Activated CD8-positive, alpha-beta memory T cell treated with anti-CD3 and anti-CD28 coated beads for 36 hours (primary cell): ENCODE results near the gene ADAM12. TPM values are rescaled to one million over a fixed set of nuclear protein-coding genes. Genes with fewer than 3 reads are reported as not detected.

ENCODE experiments used
- CTCF ChIA-PET: fragments of 350-600 bp; sonication (Branson Sonifier 250); formaldehyde crosslinking; loops from one replicate; lab custom pipeline; 2021; ENCODE audit warnings: antibody characterized with exemption; lab: Charles Lee
- POLR2A ChIA-PET: fragments of 350-600 bp; sonication (Branson Sonifier 250); formaldehyde crosslinking; loops from one replicate; lab custom pipeline; 2021; ENCODE audit warnings: antibody characterized with exemption; lab: Charles Lee
- total RNA-seq, 2 experiments: library from RNA; stranded (reverse); gene quantifications; one replicate each; pipeline ENCODE4 v1.2.3, GENCODE V29; 2021

The ADAM12 gene
- total RNA-seq, 2 experiments from 2014 or later, result 0.15 to 0.32 TPM

DNA sequence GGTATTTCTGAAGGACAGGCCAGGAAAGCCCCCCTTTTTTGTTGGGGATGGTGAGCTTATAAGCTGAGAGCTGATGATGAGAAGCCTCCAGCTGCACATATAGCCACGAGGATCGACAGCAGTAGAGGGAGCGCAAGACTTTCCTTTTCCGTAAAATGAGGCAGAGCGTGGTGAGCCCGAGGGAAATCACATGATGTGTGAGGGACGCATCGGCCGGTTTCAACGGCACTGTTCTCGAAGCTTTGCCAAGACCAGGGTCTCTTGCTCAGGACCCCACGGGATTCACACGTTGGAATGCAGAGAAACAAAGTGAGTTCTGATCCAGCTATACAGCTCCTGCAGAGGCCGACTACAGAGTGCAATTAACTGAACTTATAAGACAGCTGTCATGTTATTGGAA is 55.7 kb downstream of the ADAM12 start:
- ChIA-PET CTCF (no interaction called here), POLR2A (no interaction called here)

DNA sequence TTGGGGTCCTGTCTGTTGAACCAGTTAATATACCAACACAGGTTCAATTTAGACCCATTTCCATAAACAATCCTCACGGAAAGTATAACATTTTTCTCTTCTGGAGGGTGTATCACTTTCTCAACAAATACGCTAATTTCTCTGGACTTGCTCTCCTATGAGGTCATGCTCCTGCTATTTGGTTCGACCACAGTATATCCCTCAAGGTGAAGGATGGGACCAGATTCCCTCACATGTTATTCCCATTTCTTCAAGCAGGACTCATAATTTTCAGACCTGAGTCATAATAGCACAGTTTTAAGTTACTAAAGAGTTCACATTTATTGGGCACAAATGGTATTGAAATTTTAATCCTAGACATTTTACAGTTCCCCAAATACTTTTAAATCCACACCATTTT is 57.2 kb downstream of the ADAM12 start:
- CTCF ChIA-PET, result no interaction called here

DNA sequence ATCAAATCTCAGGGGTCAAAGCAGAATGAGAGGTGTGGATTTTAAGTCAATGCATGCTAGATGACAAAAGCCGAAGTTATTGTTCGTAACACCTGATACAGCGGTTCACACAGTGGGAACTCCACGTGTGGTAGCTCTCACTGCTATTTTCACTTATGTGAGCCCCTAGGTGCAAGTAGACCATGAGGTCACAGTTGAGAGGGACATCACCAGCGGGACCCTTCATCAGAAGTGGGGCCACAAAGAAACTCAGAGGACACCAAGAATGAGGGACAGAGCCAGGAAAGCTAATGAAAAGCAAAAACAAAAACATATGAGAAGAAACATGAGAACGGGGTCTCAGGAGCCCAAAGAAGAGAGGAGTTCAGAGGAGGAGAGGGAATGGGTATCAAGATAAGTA is 63.5 kb downstream of the ADAM12 start:
- POLR2A ChIA-PET, result no interaction called here

More for the DNA sequence above, 57.2 kb downstream of the ADAM12 start:
- POLR2A ChIA-PET, result no interaction called here

DNA sequence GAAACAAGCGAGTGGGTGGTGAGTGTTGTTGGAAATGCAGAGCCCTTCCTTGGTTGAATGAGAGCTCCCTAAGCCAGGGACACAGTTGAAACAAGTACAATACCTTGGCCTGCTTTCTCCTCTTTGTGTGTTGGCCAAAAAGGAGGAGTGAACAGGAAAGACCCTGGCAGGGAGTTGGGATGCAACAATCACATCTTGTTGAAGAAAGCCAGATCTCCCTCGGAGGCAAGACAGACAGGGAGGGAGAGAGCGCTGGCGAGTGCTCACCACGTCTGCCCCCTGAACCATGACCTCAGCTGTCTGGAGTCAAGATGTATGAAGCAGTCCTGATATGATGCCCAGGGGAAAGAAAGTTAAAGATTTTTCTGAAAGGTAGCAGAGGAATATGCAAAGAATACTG is 66.8 kb downstream of the ADAM12 start:
- ChIA-PET CTCF (no interaction called here), POLR2A (no interaction called here)

More for the DNA sequence above, 63.5 kb downstream of the ADAM12 start:
- CTCF ChIA-PET, result no interaction called here

DNA sequence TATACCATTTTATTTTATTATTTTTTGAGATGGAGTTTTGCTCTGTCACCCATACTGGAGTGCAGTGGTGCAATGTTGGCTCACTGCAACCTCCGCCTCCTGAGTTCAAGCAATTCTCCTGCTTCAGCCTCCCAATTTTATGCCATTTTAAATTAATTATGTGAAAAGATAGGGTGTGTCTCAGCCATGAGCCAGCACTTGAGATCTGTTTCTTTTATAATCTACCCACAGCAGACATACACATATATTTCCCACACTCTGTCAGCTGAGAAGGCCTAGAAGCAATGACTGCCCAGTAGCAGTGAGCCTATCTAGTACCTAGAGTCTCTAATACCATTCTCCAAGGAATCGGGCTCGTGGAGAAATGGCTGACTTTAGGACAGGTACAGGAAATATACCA is 70.5 kb downstream of the ADAM12 start:
- POLR2A ChIA-PET, result no interaction called here

DNA sequence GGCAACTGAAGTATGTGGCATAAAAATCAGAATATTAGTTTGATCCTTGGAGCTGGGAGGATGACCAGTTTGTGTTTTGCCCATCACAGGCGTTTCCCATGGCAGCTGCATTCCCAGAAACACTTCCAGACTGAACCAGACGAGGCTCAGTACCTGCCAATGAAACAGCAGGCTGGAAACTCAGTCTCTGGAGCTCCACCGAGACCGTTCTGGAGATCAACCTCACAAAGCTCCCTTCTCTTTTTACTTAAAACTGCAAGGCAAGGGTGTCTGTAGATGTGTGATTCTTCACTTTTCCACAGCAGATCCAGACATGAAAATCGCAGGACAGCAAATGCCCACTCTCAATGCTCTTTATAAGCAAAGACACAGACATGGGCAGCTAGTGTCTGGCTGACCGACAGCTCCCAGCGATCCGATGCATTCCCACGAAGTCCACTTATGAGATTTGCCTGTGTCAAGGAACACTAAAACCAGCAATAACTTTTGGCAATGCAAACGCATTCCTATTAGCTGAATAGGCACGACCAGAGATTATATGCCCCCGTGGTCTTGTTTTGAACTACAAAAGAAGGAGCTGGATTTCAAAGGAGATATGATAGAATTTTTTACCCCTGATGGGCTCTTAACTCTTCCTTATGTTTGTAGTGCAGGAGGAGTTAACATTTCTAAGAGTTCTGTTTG is 72.6 kb downstream of the ADAM12 start:
- CTCF ChIA-PET, result no interaction called here
- POLR2A ChIA-PET, result no interaction called here

More for the DNA sequence above, 70.5 kb downstream of the ADAM12 start:
- CTCF ChIA-PET, result no interaction called here

DNA sequence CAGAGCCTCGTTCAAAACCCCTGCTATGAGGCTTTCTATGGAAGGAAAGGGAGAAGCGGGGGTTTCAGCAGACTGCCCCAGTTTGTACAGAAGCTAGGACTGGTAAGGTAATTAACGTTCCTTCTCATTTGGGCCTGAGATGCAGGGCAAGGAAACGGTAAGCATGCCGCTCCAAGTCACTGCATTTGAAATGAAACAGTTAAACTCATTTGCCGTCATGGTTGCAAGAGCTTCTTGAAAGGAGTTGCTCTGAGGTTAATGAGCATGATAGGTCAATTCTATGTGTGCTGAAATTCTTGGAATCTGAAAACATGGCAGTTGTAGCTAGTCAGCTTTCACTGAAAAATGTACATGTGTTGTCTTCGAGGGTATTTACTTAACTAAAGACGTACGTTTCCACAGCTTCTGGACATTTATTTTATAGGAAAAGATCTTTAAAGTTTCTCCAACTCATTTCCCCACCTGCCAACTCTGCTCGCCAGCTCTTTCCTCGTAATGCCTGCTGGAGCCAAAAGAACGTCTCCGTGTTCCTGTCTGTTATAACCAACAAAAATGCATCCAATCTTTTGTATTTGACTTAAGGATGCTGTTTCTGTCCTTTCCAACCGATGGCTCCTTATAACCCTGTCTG is 73.3 kb downstream of the ADAM12 start:
- POLR2A ChIA-PET, result no interaction called here
- CTCF ChIA-PET, result no interaction called here

DNA sequence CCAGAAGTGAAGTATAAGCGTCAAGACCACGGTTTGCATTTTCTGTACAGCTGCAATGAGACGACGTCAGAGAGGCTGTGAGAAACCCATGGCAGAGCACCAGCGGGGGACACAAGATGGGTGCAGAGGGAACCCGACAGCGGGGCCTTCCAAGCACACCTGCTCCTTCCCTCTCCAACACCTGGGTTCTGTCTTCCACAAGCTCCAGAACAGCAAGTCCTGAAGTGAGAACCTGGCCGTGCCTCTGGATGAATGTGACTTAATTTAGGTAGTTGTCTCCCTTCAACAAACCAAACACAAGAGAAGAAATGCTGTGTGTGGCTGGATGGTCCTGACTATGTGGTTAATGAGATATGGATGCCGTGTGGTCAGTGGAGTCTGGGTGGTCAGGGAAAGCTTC is 76.1 kb downstream of the ADAM12 start:
- POLR2A ChIA-PET, result no interaction called here
- CTCF ChIA-PET, result no interaction called here

DNA sequence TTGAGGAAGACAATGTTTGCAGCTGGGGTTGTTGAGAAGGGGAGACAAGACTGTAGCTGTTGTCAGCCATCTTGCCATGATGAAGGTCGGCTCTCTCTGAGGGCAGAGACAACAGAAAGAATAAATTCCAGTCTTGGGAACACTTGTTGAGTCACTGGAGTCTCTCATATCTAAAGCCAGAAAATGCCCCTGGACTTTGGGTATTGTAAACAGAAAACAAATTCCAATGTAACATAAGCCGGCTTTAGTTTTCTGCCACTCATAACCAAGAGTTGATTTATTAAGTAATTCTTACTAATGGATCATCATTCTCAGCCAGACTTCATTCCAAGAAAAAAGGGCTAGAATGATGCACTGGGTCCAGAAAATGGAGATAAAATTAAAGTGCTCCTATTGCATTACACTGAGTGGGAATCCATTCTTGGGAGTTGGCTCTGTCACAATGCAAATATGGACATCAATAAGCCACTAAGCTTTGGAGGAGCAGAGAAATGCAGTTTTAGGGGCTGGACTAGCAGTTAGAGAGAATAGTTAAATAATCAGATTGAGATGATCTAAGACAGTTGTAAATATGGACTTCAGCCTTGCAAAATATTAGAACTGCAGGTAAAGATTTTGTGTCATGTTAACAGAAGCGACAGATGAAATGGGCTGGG is 78.9 kb downstream of the ADAM12 start:
- CTCF ChIA-PET, result no interaction called here
- POLR2A ChIA-PET, result no interaction called here

DNA sequence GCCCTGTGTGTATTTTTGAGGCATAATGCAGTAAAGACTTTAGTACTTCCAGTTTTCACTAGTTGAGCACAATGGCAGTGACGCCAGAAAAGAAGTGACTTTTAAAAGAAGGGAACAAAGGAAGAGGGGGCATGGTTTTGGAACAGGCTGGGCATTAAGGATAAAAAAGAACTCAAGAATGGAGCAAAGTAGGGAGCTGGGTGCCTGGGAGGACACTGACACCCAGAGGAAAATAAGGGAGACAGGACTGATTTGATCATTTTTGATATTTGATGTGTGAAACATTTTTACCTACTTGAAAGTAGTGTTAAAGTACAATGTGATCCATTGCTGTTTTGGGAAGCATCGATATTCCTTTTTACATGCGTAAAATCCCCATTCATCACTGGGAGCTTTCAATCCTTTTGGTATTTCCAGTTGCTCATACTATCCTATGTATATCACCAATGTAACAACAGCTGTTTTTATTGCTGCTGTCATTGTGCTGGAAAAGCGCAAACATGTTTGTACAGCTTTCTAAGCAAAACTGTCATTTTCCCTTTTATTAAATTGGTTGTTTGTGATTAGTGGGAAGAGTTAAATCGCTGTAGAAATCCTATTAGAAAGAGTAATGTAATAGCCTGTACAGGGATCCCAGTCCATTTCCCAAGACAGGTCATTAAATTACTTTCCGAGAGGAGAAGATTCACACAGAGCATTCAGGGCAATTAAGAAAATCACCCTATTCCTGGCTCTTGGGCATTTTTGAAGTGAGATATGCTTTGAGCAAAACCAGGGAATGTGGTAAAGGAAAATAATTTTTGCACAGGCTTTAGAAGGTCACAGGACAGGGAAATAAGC is 85.2 kb downstream of the ADAM12 start:
- ChIA-PET CTCF (no interaction called here), POLR2A (no interaction called here)

DNA sequence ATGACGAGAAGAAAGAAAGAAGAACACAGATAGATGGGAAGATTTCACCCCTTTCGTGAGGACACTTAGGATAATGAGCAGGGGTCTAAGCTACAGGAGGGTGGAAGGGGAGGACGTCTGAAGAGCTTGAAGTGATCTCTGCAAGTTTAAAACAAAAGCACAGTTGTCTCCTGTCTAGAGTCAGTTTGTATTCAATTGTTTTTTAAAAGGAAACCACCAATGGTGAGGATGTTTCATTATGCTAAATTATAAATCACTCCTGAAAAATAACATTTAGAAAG is 85.9 kb downstream of the ADAM12 start:
- CTCF ChIA-PET, result no interaction called here
- POLR2A ChIA-PET, result no interaction called here

DNA sequence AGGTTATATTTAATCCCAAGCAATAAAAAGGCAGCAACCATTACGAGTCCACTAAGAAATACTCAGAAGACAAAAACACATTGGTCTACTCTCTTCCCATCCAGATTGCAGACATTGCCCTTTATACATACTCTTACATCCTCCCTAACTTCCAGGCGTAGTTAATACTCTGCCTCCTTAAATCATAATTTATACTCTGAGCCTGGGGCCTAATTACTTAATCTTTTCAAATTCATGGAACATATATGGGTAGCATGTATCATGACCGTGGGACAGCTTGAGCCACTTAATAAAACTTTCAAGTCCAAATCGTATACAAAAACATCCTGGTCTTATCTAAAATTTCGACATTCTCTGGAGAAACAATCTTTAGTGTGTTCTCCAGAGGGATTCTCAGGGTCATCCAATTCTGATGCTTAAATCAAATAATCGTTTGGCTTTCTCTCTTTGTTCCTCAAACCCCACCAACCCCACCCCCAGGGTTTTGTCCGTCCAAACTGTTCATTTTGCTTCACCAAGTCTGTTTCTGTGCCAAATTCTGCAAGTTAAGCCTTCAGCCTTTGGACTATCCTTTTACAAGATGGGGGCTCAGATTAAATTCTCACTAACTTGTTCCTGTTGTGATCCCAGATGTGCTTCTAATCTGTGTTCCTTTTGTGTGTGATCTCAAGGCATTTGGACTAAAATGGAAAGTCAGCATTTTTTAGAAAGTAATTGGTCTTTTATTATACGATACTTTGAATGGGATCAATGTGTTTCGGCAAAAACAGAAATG is 86.4 kb downstream of the ADAM12 start:
- POLR2A ChIA-PET, result no interaction called here
- CTCF ChIA-PET, result no interaction called here

DNA sequence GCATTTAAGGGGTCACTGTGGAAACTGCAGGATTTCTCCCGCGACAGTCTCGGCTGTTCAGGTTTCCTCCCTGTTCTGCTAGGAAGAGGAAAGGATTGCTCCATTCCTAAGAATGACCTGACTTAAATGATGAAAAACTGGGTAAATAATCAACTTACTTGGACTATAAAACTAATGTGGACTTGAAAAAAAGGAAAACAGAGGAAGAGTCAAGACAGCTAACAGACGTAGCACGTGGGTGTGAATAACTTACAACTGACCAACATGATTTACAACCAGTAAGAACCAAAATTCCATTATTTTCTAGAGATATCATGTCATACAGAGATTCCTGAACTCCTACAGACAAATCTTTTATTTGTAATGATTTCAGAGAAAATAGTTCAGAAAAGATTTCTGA is 93.8 kb downstream of the ADAM12 start:
- POLR2A ChIA-PET, result no interaction called here
- CTCF ChIA-PET, result no interaction called here

DNA sequence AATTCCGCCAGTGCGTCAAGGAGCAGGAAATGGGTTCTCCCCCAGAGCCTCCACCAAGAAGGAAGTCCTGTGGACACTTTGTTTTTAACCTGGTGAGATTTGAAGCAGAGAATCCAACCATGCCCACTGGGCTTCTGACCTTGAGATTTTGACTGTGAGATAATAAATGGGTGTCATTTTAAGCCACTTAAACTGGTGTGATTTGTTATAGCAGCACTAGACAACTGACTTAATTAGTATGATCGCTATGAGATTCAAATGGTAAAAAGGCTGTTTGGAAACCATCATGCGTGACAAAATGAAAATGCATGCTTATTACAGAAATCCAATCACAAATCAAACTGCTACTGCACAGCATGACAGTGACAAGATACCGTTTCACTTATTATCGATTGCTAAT is 98.0 kb downstream of the ADAM12 start:
- POLR2A ChIA-PET, result no interaction called here
- CTCF ChIA-PET, result no interaction called here

DNA sequence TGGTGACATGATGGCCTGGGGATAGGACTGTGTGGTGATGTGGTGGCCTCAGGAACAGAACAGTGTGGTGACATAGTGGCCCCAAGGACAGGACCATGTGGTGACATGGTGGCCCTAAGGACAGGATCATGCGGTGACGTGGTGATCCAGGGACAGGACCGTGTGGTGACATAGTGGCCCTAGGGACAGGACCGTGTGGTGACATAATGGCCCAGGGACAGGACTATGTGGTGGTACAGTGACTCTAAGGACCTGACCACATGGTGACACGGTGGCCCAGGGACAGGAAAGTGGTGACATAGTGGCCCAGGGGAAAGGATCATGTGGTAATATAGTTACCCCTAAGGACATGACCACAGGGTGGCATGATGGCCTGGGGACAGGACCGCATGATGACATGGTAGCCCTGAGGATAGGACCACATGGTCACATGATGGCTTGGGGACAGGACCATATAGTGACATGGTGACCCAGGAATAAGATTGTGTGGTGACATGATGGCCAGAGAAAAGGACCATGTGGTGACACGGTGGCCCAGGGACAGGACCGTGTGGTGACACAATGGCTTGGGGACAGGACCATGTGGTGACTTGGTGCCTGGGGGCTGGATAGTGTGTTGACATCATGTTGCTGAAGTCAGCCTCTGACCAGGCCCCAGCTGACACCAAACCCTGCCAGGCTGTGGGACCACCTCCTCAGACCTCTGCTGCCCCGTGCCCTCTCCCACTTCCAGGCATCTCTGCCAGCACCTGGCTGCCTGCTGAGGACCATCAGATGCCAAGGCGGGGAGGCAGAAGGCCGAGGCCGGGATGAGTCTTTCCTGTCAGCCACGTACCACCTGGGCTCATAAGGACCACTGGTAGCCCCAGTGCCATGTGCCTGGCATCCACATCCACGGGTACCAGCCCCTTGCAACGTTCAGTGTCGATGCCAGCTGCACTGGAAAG is 99.5 kb downstream of the ADAM12 start:
- CTCF ChIA-PET, result no interaction called here
- POLR2A ChIA-PET, result no interaction called here

DNA sequence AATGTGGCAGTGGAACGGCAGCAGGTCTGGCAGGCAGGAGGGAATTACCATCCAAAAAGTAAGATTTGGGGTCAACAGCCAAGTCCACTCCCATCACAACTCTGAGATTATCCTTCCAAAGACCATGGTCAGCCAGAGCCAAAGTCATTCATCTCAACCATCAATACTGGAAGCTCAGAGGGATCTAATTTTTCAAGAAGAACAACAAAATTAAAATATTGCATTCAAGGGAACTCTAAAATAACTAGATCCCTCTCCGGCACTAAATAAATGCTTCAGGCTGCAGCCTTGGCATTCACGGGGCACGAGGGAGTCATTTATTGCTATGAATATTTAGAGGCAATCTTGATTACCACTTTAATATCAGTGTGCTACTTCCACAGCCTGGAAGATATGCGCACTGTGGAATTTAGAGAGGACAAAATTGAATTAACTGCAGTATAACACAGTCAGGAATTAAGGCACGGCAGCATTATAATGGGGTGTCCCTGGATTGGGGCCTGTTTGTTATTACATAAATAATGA is 102.0 kb downstream of the ADAM12 start:
- ChIA-PET CTCF (no interaction called here), POLR2A (no interaction called here)

DNA sequence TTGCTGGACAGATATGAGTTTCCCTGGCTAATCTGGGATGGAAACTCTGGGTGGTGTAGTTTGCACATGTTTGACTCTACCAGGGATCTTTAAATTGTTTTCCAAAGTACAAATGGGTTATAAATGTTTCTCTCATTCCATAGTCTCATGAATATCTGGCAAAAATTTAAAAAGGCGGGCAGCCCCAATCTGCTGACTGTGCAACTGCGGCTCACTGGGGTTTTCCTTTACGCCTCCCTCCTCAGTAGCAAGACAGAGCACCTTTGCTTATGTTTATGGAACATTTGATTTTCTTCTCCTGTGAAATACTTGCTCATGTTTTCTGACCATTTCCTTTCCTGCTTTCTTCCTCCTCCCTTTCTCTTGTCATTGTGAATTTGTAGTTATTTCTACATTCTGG is 105.0 kb downstream of the ADAM12 start:
- CTCF ChIA-PET, result no interaction called here
- POLR2A ChIA-PET, result no interaction called here

DNA sequence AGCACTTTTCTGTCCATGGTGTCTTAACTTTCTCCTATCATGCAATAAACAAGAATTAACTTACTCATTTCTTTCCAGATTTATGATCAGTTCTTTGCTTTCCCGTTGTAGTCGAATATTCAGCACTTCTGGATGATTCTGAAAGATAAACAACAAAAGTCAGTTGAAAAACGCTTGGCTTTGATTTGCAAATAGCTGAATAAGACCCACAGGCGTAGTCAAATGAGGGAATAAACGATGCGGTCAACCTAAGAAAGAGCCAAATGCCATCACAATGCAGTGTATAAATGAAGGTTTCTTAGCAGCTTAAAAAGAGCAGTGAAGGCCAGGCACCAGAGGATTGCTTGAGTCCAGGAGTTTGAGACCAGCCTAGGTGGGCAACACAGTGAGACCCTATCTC is 109.4 kb downstream of the ADAM12 start:
- ChIA-PET CTCF (no interaction called here), POLR2A (no interaction called here)
